A549 (cell line): ENCODE results near the gene GNAI2.

Experiments used
- CHD2 ChIP-seq: fragments of 150-350 bp; IDR thresholded peaks from 2 replicates; pipeline ENCODE4 v1.6.1; 2014; ENCODE audit warnings: low read length; ENCODE audit not compliant: partially characterized antibody
- CTCF ChIP-seq: fragments of >200 bp; sonication (Bioruptor Twin); formaldehyde crosslinking; IDR thresholded peaks from 3 replicates; pipeline ENCODE4 v1.5.1; 2016
- JUNB ChIP-seq: fragments of >200 bp; sonication (Bioruptor Twin); formaldehyde crosslinking; IDR thresholded peaks from 2 replicates; pipeline ENCODE4 v1.6.1; 2016
- KDM5A ChIP-seq: fragments of 200-600 bp; sonication (generic); IDR thresholded peaks from 2 replicates; pipeline ENCODE4 v1.6.1; 2016; ENCODE audit warnings: antibody characterized with exemption, mild to moderate bottlenecking
- NFE2L2 ChIP-seq: fragments of 150-350 bp; conservative IDR thresholded peaks from 2 replicates; pipeline ENCODE4 v1.6.1; 2014; ENCODE audit warnings: low read length
- POLR2A ChIP-seq: IDR thresholded peaks from 2 replicates; pipeline ENCODE4 v1.6.1; 2012; ENCODE audit warnings: mild to moderate bottlenecking, low read length
- POLR2AphosphoS2 ChIP-seq: conservative IDR thresholded peaks from 2 replicates; pipeline ENCODE4 v1.6.1; 2012; ENCODE audit warnings: low read length, improper control_type of control experiment, inconsistent platforms
- RAD21 ChIP-seq, 2 experiments: fragments of >200 bp in 1 of 2; sonication (Bioruptor Twin) in 1 of 2; formaldehyde crosslinking in 1 of 2; IDR thresholded peaks in 1 of 2; conservative IDR thresholded peaks in 1 of 2; 2 replicates in 1 of 2; 3 replicates in 1 of 2; pipeline ENCODE4 v1.6.1; 2012 to 2018; ENCODE audit warnings: inconsistent platforms in 1 of 2

- no peak for TF ChIP-seq KDM5A
- TF ChIP-seq RAD21 (conservative IDR thresholded peaks at IDR 0.05 in 1 of 2, IDR thresholded peaks at IDR 0.05 in 1 of 2) = no peak
- no peak for TF ChIP-seq JUNB
- TF ChIP-seq POLR2A = no peak
- no peak for TF ChIP-seq CHD2
- TF ChIP-seq CTCF = no peak
- TF ChIP-seq POLR2AphosphoS2 = no peak
- no peak for TF ChIP-seq NFE2L2
Observed at GRCh38 chr3:50210176-50210509, 25.9 kb upstream of the GNAI2 start.
